ENCODE results near the gene MORC3.

DNA sequence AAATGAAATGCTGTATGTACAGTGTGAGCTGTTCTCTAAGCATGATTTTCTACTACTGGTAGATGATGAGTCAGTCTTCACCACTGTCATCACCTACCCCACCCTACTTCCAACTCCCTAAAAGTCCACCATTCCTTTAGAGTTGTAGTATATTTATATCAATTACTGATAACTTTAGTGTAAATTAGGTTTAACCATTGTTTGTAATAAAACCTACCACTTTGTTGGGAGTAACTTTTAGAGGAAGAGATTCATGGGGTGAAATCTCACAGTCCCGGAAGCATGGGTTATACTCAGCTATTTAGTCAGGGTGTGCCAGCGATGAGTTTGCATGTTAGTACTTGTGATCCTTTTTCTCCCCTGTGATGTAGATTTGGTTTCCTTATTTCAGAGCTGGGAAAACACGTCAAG lies 17.1 kb downstream of the MORC3 start:
- TF ChIP-seq, protein P1, sequence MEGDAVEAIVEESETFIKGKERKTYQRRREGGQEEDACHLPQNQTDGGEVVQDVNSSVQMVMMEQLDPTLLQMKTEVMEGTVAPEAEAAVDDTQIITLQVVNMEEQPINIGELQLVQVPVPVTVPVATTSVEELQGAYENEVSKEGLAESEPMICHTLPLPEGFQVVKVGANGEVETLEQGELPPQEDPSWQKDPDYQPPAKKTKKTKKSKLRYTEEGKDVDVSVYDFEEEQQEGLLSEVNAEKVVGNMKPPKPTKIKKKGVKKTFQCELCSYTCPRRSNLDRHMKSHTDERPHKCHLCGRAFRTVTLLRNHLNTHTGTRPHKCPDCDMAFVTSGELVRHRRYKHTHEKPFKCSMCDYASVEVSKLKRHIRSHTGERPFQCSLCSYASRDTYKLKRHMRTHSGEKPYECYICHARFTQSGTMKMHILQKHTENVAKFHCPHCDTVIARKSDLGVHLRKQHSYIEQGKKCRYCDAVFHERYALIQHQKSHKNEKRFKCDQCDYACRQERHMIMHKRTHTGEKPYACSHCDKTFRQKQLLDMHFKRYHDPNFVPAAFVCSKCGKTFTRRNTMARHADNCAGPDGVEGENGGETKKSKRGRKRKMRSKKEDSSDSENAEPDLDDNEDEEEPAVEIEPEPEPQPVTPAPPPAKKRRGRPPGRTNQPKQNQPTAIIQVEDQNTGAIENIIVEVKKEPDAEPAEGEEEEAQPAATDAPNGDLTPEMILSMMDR (IDR thresholded peaks at IDR 0.05): no peak
- no peak for TF ChIP-seq POLR2AphosphoS5 (IDR thresholded peaks at IDR 0.05)
